CD4-positive, alpha-beta T cell treated with Interleukin-1 beta for 1 hour (primary cell): ENCODE results near the gene NOL4L.

Experiments used
- DNase-seq, 2 donors: peaks; one replicate each; pipeline ENCODE4 v3.0.0-alpha.2; 2020 to 2022

NOL4L gene

DNA sequence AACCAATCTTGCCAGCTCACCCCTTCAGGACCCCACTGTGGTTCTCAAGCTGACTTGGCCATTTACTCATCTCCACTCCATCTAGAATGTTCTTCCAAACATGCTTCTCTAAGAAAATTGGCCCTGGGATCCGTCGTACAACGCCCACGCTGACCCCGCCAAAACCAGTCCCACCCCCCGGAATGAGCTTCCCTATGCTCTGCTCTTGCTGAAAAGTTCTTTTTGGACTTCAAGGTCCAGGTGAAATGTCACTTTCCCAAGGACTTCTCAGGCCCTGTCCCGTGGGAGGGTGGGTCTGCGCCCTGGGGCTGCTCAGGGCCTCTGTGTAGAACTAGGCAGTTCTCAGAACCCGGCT is 9.9 kb downstream of the NOL4L start:
- DNase-seq, result no peak

DNA sequence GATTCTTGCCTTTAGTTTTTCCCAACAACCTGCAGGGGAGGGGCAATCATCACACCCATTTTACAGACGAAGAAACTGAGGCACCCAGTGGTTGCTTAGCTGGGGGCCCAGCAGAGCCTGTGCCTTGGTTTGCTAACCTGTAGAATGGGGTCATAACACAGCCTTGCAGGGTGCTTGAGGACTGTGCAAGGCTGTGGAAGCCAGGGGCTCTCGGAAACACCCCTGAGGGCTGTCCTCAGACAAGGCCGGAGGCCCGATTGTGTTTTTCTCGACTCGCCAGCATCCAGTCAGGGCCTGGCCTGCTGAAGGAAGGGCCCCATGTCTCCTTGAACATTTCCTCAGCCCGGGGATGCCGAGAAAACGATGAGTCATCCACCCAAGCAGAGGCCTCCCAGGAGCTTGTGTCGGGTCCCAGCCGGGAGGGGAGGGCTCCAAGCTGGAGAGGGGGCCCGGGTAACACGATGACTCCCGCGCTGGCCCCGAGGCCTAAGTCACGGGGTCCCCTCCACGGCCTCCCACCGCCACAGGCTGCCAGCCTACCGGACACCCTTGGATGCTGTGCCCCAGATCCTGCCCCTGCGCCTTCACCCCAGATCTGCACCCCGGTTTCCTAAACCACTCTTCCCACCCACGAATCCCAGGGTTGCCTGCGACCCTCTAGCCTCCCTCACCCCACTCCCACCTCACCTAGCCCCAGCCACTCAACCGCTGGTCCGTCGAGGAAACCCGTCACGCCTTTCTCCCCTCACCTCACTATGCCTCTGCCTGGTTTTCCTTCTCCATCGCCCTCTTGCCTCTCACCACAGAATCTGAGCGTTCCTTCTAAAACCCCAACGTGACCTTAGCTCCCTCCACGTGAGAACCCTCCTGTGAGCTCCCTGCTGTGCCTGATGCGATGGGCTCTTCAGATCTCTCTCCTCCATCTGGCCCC is 10.6 kb downstream of the NOL4L start:
- peak in 1 of 2 donors; percentile 52 for DNase-seq

DNA sequence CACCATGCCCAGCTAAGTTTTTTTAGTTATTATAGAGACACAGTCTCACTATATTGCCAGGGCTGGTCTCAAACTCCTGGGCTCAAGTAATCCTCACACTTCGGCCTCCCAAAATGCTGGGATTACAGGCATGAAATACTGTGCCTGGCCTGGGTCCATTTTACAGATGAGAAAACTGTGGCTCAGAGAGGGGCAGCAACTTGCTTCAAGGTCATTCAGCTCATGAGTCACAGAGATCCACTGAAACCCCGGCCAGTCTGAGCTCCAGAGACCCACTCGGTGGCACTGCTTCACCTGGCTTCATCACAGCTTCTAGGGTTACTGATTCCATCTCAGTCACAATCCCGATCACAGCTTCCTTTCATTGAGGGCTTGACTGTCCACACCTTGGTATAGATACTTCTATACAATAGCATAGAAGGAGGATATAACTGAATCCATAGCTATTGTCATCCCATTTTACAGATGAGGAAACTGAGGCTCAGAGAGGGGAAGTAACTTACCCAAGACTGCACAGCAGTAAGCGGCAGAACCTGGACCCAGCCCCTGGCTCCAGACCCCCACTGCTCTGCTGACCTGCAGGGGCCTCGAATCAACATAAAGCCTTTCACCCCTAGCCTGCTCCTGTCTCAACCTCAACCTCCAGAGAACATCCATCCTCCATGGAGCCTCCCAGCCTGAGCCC is 11.8 kb downstream of the NOL4L start:
- no peak for DNase-seq

DNA sequence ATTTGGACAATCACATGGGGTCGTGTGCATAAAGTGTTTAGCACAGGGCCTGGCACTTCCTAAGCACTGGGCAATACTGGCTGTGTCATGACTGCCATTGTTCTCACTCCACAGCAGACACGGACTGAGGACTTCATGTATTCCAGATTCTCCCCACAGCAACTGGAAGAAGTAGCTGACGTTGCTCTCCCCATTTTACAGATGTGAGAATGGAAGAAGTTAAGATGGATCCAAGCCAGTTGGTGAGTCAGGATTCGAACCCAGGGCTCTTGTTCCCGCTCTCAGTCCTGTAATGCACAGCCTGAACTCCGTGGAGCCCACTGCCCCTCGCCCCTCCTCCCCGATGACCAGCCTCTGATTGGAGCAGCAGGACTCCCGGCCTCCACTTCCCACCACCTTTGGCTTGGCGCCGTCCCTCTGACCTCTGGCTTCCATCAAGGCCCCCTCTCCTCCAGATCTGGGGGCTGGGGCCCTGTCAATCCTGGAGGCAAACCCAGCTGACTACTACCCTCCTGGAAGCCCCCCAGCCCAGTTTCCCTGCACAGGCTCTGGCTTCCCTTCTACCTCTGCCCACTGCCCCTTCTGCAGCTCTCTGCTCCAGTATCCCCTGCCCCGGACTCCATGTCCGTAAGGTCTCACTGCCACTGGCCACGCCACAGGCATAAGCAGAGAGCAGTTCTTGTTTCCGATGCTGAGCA is 12.7 kb downstream of the NOL4L start:
- DNase-seq, result no peak

DNA sequence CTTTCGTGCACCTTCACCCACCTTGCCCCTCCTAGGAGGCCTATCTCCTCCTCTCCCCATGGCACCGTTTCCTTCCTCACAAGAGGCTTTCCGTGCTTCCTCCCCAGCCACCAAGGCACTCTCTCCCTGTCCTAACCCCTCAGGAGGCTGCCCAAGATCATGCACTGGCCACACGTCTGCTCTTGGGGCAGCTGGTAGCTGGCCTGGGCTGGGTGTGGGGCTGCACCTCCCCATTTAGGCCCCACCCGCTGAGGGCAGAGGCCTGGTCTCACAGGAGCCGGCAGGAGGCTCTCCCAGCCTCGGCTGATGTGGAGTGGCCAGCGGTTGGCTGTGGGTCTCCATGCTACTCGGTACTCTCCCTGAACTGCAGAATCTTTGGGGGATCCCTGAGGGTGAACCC is 13.6 kb downstream of the NOL4L start:
- no peak for DNase-seq

DNA sequence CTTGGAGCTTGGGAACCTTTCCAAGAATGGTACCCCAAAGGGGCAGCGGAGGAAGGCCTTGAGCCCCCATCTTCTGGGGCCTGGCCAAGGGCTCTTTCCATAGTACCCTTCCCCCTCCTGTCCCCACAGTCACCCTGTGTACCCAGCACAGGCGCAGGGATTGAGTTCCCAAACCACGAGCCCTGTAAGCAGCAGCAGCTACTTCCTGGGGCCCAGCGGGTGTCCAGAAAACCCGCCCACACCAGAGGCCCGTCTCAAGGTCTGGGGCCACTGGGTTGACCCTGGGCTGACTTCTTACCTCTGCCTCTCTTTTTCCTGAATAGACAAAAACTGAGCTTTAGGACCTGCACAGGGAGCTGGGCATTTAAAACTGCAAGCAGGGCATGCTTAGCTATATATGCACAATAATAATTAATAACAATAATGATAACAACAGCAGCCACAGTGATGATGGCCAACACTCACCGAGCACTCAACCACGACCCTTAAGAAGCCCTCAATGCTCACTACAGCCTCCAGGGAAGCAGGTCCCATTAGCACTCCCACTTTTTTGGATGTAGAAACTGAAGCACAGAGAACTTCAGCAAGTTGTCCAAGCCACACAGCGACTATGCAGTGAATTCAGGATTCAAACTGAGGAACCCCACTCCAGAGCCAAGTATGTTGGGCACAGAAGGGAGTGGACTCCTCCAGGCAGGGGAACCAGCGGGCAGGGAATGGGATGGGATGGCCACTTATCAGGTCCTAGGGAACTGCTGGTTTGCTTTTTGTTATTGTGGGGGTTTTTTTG is 14.5 kb downstream of the NOL4L start:
- no peak for DNase-seq

DNA sequence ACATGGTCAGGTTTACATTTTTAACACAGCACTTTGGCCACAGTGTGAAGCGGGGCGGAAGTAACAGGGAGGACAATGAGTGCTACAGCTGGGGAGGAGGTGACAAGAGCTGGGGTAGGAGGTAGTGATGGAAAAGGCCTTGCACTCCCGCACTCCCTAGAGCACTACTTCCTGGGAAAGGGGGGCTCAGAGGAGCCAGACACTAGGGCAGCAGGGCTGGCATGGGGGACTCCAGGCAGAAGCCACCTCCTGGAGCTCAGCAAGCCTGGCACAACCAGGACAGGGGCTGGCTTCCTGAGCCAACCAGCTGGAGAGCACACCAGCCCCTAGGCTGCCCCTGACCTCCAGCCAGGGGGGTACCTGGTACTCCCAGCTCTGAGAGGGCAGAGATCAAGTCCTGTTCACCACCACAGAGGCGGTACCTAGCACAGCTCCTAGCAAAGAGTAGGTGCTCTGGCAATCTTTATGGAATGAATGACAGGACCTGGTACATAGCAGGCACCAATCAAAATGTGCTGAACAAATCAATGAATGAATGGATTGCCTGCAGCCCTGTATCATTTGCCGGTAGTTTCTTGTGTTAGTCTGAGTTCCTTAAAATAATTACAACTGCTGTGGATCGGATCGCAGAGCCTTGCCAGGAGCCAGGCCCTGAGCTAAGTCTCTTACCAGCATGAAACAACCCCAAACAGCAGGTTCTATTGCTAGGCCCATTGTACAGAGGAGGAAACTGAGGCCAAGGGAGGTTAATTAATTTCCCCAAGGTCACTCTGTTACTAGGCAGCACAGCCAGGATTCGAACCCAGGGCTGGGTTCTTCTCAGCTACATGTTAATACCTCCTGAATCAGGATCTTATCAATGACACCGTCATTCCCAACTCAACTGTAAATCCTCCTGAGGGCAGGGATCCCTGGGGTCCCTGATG is 15.5 kb downstream of the NOL4L start:
- DNase-seq, result peak; percentile 13 to 22

DNA sequence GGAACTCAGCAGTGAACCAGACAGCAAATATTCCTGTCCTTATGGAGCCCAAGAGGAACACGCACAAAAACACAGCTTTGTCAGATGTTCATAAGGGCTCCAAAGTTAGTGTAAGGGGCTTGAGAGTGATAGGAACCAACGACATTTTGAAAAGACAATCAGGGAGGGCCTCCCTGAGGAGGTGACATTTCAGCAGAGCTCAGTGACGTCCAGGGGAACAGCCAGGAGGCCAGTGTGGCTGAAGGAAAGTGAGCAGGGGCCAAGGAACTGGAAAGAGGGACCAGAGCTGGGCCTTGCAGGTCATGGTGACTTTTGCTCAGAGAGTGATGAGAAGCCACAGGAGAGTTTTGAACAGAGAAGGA is 16.1 kb downstream of the NOL4L start:
- no peak for DNase-seq

DNA sequence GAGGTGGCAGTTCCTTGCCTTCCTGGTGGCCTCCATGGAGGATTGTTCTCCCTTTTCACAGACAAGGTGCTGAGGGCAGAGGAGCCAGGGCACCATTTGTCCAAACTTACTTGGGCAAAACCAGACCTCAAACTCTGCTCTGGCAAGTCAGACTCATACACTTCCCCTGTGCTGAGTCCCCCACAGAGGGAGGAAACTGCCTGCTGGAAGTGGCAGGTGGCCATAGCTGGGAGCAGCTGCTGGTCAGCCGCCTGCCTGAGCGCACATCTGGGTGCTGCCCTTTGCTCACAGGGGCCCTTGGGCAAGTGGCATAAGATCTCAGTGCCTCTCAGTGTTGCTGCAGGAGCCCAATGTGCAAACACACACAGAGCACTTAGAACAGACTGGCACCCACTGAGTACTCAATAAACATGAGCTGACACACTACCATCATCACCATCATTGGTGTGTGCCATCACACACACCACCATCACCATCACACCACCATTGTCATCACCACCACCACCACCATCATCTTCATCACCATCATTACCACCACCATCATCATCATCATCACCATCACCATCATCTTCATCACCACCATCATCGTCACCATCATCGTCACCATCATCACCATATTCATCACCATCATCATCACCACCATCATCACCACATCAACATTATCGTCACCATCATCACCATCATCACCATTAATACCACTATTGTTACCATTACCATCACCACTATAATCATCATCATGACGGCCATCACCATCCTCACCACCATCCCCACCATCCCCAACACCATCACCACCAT is 17.6 kb downstream of the NOL4L start:
- DNase-seq, result no peak

DNA sequence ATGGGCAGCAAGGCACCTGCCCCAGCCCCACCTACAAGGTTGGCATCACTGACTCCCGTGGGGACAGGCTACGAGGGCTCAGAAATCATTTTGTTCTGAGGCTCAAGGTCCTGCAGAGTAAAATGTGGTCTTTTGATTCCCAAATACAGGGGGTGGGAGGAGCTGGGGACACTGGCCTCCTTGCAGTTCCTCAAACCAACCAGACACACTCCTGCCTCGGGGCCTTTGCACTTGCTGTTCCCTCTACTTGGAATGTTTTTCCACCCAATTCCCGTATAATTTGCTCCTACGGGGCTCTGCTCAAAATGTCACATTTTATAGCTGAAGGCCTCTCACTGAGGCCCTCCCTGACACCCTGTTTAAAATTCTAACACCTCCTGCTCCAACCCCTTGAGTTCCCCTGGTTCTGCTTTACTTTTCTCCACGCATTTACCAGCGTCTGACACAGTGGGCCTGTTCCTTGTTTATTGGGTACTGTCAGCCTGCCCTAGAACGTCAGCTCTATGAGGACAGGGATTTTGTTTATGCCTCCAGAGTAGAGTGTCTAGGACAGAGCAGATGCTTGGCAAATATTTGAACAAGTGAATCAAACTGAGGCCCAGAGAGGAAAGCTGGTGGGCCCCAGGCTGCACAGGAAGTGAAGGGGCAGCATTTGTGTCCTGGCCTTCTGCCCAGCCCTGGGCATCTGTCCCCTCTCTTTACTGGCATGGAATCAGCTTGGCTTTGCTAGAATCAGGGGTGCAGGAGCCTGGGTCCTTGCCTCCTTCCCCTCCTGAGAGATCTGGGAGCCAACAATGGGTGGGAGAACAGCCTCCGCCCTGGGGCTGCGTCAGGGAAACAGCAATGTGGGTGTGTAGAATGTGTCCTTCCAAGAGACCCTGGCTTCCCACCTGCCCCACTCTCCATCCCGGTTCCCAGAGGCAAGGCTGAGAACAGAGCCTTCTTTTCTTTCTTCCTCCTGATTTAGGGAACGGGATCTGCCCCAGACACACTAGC is 18.5 kb downstream of the NOL4L start:
- DNase-seq, result no peak

DNA sequence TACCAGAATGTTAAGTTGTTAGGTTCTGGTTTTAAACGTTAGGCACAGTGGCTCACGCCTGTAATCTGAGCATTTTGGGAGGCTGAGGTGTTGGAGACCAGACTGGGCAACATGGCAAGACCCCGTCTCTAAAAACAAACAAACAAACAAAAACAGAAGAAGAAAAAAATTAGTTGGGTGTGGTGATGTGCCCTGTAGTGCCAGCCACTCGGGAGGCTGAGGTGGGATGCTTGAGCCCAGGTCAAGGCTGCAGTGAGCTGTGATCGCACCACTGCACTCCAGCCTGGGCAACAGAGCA is 19.4 kb downstream of the NOL4L start:
- no peak for DNase-seq

DNA sequence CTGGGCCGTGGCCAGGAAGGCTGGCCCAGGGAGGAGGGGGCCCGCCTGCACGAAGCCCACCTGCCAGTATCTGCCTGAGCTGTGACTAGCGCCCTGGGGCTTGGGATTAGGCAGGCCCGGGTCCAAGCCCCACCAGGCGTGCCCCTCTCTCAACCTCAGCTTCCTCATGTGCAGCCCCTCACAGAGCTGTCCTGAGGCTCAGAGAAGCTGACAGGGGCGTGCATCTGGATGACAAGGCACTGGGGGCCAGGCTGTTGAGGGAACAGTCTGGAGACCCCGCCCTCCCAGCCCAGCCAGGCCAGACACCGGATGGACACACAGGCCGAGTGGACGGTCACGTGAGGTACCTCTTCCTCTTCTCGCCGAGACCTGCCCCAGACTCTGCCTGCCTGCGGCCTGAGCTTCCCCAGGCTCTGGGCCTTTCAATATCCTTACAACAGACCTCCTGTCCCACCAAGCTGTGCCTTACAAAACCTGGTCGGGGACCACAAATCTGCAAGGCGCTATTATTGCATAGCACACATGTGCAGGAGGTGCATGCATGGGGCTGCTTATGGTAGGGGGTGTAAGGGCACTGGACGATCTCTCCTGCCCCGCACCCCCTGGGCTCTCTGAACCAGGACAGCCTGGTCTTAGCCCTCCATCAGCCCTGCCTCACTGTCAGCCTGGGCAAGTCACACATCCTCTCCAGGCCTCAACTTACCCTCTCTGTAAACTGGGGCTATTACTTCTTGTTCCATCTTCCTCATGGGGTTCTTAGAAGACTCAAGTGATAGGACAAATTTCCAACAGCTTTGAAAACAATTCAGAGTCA is 20.0 kb downstream of the NOL4L start:
- DNase-seq, result peak in 1 of 2 donors; percentile 50

DNA sequence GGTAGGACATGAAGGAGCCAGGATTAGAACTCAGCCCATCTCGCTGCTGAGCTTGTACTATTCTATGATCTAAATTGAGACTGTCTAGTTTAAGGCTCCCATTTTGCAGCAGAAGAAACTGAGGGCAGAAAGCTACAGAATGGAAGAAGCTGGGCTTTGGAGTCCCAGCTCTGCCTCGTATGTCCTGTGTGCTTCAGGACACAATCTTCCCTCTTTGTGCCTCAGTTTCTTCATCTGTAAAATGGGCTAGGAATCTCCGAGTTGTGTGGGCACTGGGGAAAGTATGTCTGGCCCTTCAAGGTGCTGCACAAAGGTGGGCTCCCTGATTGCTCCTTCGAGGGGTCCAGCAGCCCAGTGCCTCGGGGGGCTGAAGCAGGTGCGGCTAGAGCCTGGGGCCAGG is 20.7 kb downstream of the NOL4L start:
- no peak for DNase-seq

DNA sequence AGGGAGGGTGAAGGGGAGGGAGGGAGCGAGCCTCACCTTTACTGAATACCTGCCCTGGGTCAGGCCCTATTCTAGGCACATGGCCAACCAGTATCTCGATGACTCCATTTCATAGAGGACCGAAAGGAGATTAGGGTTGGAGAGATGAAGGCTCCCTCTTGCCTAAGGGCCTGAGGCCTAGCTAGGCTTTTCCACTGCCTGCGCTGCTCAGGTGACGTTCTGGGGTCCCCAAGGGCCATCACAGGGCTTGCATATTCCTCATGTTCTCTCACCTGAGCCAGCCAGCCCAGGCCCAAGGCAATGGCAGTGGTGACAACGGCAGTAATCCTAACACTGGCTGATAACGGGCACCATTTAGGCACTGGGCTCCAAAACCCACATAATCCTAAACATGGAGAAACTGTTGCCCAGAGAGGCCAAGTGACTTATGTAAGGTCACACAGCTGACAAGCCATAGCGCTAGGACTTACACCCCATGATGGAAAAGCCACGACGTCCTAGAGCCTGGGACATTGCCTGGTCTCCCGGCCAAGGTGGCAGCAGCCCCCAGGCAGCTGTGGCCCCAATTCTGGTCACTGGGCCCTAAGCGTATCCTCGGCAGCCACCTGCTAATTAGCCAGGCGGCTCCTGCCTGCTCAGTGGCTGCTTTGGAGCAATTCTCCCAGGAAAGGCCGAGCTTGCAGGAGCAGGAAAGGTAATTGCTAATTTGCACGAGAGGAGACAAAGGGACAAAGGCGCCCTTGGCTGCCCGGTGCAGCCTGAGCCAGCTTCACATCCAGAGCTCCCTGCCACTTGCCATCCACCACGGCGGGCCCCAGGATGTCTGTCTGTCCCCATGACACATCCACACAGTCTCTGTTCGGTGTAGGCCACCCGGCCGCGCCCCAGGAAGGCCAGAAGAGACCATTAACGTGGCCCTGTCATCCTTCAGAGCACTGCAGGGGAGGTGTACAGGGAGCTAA is 21.5 kb downstream of the NOL4L start:
- DNase-seq, result no peak

DNA sequence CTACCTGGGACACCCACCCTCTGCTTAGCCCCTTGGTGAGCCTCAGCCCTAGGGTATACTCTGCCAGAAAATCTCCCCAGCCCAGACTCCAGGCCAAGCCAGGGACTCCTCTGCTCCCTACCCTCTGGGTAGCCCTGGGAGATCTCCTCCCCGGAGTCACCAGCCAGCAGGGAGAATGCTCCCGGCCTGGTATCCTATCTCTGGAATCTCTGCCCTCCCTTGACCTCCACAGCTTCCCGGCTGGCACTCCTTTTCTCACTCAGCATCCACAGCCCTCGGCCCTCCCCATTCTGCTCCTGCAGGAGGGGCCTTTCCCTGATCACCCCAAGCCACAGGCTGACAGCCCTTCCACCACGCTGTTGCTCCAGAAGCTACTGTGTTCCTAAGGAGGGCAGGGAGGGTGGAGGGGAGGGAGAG is 22.6 kb downstream of the NOL4L start:
- no peak for DNase-seq

DNA sequence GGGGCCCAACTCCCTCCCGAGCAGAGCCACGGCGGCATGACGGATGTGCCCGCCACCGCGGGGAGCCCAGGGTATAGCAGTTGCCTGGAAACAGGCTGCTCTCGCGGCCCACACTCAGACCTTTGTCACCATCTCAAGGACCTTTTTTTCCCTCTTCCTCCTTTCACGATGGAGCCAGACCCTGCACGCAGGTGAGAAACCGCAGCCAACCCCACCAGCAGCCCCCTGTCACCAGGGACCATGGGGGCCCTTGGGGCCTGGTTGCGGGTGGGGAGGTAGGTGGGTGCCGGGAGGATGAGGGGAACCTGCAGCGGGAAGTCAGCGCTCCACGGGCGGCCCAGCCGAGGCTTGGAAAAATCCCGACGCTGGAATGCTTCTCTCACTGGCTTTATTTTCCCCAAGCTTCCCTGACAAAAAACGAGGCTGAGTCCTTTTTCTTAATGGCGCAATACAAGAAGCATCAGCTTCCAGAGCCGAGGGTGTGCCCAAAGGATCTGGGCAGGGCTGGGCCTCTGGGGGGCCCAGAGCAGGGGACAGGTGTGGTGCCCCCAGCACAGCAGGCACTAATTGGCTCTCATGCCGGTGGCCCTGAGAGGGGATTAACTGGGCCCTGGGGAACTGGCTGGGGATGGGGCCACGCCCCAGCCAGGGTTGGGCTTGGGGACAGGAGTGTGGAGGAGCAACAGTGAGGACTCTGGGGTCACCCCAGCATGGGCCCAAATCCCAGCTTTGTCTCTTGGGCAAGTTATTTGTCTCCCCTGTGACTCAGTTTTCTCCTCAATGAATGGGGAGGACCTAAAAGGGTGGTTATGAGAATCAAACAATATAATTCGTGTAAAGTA is 23.9 kb downstream of the NOL4L start:
- peak in 1 of 2 donors; percentile 17 for DNase-seq

DNA sequence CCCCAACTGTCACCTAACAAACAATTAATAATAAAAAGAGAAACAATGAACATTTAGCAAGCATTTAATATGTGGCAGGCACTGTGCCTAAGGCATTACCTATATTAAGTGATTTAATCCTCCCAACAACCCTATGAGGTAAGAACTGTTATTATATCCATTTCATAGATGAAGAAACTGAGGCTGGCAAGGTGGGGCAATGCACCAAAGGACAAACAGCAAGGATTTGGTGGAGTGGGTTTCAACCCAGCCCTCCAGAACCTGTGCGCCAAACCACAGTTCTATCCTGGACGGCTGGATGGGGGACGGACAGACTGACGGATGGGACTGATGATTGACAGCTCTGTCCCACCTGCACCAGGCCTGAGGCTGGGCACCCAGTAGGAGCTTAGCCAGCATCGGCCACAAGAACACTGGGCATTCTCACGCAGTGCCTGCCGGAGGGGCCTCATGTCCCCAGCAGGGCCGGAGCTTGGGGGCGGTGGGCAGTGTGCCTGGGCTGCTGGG is 24.6 kb downstream of the NOL4L start:
- no peak for DNase-seq
